ENCODE data around the gene CCDC146. TPM values are rescaled to one million over a fixed set of nuclear protein-coding genes. Genes with fewer than 3 reads are reported as not detected.

CCDC146 gene
- polyA plus RNA-seq, 3 donors = 0.08 to 7.2 (median 0.40) TPM

GRCh38 chr7:77282897-77283296, 160.5 kb downstream of the CCDC146 start:
- H3K9ac ChIP-seq (ENCODE audit: insufficient read depth, low read length, poor library complexity, severe bottlenecking) = no peak overlapping the region
- no peak overlapping the region for H2AFZ ChIP-seq (ENCODE audit: insufficient read depth, low read depth, low read length, poor library complexity, severe bottlenecking)
- no peaks in the 10 kb centered on the region for H3K4me1 ChIP-seq (ENCODE audit: control insufficient read depth in 1 of 2, insufficient read depth in 2 of 2, low read length in 2 of 2)
- Mint-ChIP-seq H3K4me1 (peaks cover 1% of the 10 kb centered on the region), H3K27ac (no peak overlapping the region), H3K27me3 (ENCODE audit: low read depth in 3 of 3) (peaks cover 0 to 2% (median 1%) of the 10 kb centered on the region in 3 donors), H3K36me3 (peaks cover 11 to 15% of the 10 kb centered on the region in 2 donors), H3K9me3 (peaks cover 0 to 6% (median 3%) of the 10 kb centered on the region in 7 donors), H3K4me3 (no peak overlapping the region)
- H3K27me3 ChIP-seq (ENCODE audit: control insufficient read depth in 2 of 2, insufficient read depth in 2 of 2, low read length in 2 of 2) = no peaks in the 10 kb centered on the region
- no peak overlapping the region for H3K4me3 ChIP-seq (replicated peaks in 1 of 3; ENCODE audit: low read depth in 2 of 3, low read length in 3 of 3)
- no peak for DNase-seq
- peaks cover 0 to 6% of the 10 kb centered on the region in 2 donors for H3K9me3 ChIP-seq (replicated peaks in 1 of 2; ENCODE audit: control insufficient read depth in 1 of 2, insufficient read depth in 1 of 2, low read length in 2 of 2)
- intact Hi-C loops (cut with micrococcal nuclease) = no loop called here
- no peak overlapping the region for H3K27ac ChIP-seq (ENCODE audit: low read depth in 1 of 2, low read length in 2 of 2)
- no peaks in the 10 kb centered on the region for H4K20me1 ChIP-seq (ENCODE audit: insufficient read depth, low read length)
- no peak for TF ChIP-seq CTCF (IDR thresholded peaks at IDR 0.05)
- no peaks in the 10 kb centered on the region for H3K79me2 ChIP-seq (ENCODE audit: insufficient read depth, low read length)
- H3K4me2 ChIP-seq (replicated peaks; ENCODE audit: extremely low read depth, low read length, poor library complexity, severe bottlenecking) = no peak overlapping the region
- no peaks in the 10 kb centered on the region for H3K36me3 ChIP-seq (replicated peaks in 1 of 2; ENCODE audit: control insufficient read depth in 1 of 2, insufficient read depth in 2 of 2, low read length in 2 of 2)
- no CpG with 5 or more reads among the region's 1 CpG for WGBS (ENCODE audit: insufficient coverage)

- no peak overlapping the region for H3K27ac ChIP-seq (ENCODE audit: low read depth in 1 of 2, low read length in 2 of 2)
- H3K4me2 ChIP-seq (replicated peaks; ENCODE audit: extremely low read depth, low read length, poor library complexity, severe bottlenecking) = no peak overlapping the region
- H3K9me3 ChIP-seq (replicated peaks in 1 of 2; ENCODE audit: control insufficient read depth in 1 of 2, insufficient read depth in 1 of 2, low read length in 2 of 2) = peaks cover 0 to 10% of the 10 kb centered on the region in 2 donors
- Mint-ChIP-seq H3K4me3 (no peak overlapping the region), H3K36me3 (peaks cover 6 to 13% of the 10 kb centered on the region in 2 donors), H3K9me3 (peaks cover 2 to 6% (median 4%) of the 10 kb centered on the region in 7 donors), H3K27me3 (ENCODE audit: low read depth in 3 of 3) (peaks cover 0 to 2% (median 1%) of the 10 kb centered on the region in 3 donors), H3K27ac (peak overlapping the region in 1 of 7 donors; percentile 12), H3K4me1 (peaks cover 9% of the 10 kb centered on the region)
- no peak overlapping the region for H3K9ac ChIP-seq (ENCODE audit: insufficient read depth, low read length, poor library complexity, severe bottlenecking)
- no peak for DNase-seq
- H3K27me3 ChIP-seq (ENCODE audit: control insufficient read depth in 2 of 2, insufficient read depth in 2 of 2, low read length in 2 of 2) = no peaks in the 10 kb centered on the region
- intact Hi-C loops (cut with micrococcal nuclease) = no loop called here
- H3K4me3 ChIP-seq (replicated peaks in 1 of 3; ENCODE audit: low read depth in 2 of 3, low read length in 3 of 3) = no peak overlapping the region
- no peaks in the 10 kb centered on the region for H4K20me1 ChIP-seq (ENCODE audit: insufficient read depth, low read length)
- H3K4me1 ChIP-seq (ENCODE audit: control insufficient read depth in 1 of 2, insufficient read depth in 2 of 2, low read length in 2 of 2) = peaks cover 10 to 11% of the 10 kb centered on the region in 2 donors
- H2AFZ ChIP-seq (ENCODE audit: insufficient read depth, low read depth, low read length, poor library complexity, severe bottlenecking) = no peak overlapping the region
- WGBS (ENCODE audit: insufficient coverage) = 100% methylated on average over 2 of the region's 4 CpGs
- no peak for TF ChIP-seq CTCF (IDR thresholded peaks at IDR 0.05)
- H3K79me2 ChIP-seq (ENCODE audit: insufficient read depth, low read length) = no peaks in the 10 kb centered on the region
- H3K36me3 ChIP-seq (replicated peaks in 1 of 2; ENCODE audit: control insufficient read depth in 1 of 2, insufficient read depth in 2 of 2, low read length in 2 of 2) = no peaks in the 10 kb centered on the region
Measured at GRCh38 chr7:77284005-77284404, 161.6 kb downstream of the CCDC146 start.
